GM21528 (cell line): ENCODE measurements around the gene ARID1B.

Experiments used
- ATAC-seq: cut with Tn5 transposase; IDR thresholded peaks from one replicate; pipeline ENCODE4 v1.9.1; 2021; ENCODE audit warnings: mild to moderate bottlenecking, moderate library complexity; ENCODE audit not compliant: unreplicated experiment, low FRiP score

The ARID1B gene

GRCh38 chr6:157063176-157063905 is 286.2 kb downstream of the ARID1B start:
- ATAC-seq, result no peak

DNA sequence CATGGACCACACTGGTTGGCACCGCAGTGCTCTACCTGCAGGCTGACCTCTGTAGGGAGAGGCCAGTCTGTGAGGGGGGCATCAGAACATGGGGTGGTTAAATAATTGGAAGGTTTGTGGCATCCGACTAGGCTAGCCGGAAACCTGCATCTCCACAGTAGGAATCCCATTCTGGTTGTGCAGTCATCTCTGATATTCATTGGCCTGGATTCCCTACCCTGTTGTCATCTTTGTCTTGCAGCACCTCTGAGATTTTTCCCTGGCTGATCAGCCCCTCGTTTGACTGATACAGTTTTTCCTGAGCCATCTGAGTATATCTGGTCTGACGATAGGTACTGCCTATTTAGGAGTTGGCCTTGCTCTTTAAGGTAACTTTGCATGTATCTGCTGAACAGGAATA is 286.7 kb downstream of the ARID1B start:
- no peak for ATAC-seq

DNA sequence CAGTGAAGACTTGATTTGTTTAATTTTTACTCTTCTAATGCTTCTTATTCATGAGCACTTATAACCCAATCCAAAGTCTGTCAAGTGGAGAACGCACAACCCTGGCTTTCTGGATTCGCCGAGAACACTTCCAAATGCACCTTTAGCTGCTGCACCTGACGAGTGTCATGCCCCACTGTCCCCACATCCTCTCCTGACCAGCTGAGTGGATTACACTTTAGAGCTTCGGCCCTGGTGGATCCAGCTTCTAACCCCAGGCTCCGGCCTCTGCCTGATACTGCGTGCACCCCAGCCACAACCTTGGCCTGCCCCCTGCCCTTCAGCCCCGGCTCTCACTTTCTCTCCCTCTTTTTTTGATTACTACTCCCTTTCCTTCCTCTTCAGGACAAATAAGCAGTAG is 287.3 kb downstream of the ARID1B start:
- no peak for ATAC-seq

DNA sequence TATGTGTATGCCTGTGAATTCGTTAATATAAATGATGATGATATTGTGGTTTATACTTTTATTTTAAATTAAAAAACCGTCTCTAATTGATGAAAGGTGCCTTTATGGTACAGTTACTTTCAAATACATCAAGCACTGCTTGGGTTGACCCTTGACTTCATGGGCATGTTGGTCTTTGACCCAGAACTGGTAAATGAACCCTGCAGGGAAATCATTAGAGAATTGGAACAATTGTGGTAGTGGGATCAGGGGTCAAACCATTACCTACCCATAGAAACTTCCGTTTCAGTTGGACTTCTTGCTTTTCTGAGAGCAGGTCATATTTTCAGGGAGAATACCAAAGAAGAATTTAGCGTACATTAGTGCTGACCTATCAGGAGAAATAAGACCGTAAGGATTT is 288.2 kb downstream of the ARID1B start:
- no peak for ATAC-seq

DNA sequence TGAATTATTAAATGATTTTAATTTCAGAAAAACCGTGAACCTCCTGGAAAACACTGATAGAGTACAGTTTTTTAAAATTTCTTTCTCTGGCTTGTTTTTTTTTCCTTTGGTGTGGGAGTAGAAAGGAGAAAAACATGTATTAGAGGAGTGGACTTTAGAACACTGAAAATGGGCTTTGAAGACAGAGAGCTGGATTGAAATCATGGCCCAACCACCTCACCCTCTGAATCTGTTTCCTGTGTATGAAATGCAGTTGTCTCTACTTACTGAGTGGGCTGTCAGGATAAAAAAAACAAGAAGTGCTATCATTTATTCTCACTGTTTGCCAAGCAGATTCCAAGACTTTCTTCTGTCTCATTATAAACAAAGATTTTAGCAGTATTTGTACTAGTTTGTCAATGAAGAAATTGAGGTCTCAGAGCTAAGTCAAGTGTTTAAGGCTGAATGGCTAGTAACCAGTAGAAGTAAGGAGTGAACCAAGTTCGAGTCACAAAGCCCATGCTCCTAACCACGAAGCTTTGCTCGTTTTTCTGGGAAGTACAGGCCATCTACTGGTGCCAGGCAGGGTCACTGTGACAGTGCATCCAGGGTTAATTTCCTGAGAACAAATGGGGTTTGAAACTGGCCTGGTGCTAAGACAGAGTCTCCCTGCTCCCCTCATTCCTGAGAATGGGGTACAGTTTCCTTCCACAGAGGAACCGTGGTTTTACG is 289.8 kb downstream of the ARID1B start:
- no peak for ATAC-seq

- ATAC-seq, result no peak
These were observed 290.3 kb downstream of the ARID1B start for GRCh38 chr6:157067507-157067906.

- peak; percentile 96 for ATAC-seq
These were observed 291.6 kb downstream of the ARID1B start for GRCh38 chr6:157068691-157069324.

GRCh38 chr6:157069585-157069984 is 292.4 kb downstream of the ARID1B start:
- no peak for ATAC-seq

- ATAC-seq, result no peak
These were observed 293.4 kb downstream of the ARID1B start for GRCh38 chr6:157070403-157071107.

- no peak for ATAC-seq
These were observed 294.9 kb downstream of the ARID1B start for GRCh38 chr6:157072128-157072527.

- no peak for ATAC-seq
These were observed 296.4 kb downstream of the ARID1B start for GRCh38 chr6:157073596-157073995.

DNA sequence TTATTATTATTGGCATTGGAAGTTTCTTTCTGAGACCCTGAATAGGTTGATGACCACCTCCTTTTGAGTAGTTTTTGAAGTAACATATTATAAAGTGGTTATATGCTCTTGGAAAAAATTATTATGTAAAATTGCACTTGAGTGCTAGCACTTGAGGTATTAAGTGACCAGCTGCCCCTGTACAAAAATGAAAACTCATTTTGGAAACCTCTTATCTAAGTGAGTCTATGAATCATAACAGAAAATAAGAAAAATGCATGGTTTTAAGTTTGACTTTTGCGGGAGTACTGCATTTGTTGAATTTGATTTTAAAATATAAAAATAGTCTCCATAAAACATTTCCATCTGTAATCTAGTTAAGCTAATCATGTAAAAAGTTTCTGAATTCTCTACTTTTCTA is 297.8 kb downstream of the ARID1B start:
- no peak for ATAC-seq

DNA sequence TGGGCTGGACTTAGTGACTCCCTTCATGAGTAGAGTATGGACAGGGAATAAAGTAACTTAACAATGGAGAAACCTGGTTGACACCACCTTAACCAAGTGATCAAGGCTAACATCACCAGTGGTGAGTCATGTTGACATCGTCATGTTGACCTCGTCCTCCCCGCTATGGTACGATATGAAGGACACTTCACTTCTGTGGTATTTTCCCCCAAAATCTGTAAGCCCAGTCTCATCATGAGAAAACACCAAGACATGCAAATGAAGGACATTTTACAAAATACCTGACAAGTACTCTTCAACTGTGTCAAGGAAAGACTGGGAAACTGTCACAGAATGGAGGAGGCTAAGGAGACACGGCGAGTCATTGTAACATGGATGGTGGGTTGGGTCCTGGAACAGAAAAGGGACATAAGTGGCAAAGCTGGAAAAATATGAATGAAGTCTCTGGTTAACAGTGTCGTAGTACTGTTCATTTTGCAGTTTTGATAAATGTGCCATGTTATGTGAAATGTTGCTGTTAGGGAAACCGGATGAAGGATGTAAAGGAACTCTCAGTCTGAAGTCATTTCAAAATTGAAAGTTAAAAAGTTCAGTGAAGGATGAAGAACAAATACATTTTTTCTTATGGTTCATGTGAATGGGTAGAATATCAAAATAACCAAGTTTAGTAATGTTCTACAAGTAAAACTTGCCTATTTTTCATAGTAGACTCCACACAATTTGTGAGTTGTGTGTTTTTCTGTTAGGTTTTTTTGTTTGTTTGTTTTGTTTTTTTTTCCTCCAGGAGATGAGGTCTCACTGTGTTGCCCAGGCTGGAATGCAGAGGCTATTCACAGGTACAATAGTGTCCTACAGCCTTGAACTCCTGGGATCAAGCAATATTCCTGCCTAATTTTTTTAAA is 298.6 kb downstream of the ARID1B start:
- peak; percentile 86 for ATAC-seq

GRCh38 chr6:157076451-157076822 is 299.3 kb downstream of the ARID1B start:
- no peak for ATAC-seq

GRCh38 chr6:157077251-157077650 is 300.1 kb downstream of the ARID1B start:
- no peak for ATAC-seq

- ATAC-seq, result no peak
These were observed 301.1 kb downstream of the ARID1B start for GRCh38 chr6:157078326-157078725.

- no peak for ATAC-seq
These were observed 302.1 kb downstream of the ARID1B start for GRCh38 chr6:157079277-157079676.

- ATAC-seq, result no peak
These were observed 302.6 kb downstream of the ARID1B start for GRCh38 chr6:157079771-157080170.

DNA sequence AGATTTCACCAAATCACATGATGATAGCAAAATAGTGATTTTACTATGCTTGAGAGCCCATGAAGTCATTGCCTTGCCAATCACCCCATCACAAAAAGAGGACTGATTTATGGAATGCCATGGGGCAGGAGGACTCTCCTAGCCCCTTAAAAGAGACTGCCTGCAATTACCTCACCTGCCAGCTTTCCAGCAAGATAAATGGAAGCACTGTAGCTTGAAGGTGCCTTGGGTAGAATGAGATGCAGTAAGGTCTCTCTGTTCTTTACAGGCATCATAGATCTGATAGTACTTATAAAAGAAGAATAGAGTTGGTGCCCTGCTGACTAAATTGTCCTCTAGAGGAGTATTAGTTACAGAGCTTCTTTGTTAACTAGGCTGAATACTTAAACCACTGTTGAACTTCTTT is 303.8 kb downstream of the ARID1B start:
- ATAC-seq, result no peak

DNA sequence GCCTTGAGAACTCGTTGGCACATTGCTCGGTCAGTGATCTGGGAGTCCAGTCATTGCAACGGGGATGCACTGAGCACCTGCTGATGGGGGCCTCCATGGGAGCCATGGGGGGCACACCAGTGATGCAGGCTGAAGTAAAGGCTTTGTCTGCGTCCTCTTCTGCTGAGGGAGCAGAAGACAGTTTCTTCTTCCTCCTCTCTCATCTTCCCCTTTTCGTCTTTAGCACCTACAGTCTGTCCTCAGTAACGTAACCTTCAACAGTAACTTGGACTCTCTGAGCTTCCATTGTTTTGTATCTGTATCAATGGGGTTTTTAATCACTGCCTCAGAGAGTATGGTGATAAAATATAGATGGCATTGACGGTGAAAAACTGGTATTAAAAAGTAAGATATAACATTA is 306.2 kb downstream of the ARID1B start:
- no peak for ATAC-seq
